Fibroblast of skin of abdomen (primary cell): ENCODE data around the gene PDE6G.
"Not testable (repeated sequence)": the region's sequence is repeated elsewhere in the genome, so short reads cannot be mapped to it uniquely, and the experiment has no call there.

ENCODE experiments used
- DNase-seq: peaks from one replicate; pipeline ENCODE4 v3.0.0-alpha.2; 2013

PDE6G gene

GRCh38 chr17:81630274-81630673 lies 26.1 kb downstream of the PDE6G start:
- no peak for DNase-seq

- no peak for DNase-seq
Observed at GRCh38 chr17:81621494-81622130, 34.7 kb downstream of the PDE6G start.

- not testable (repeated sequence) for DNase-seq
Observed at GRCh38 chr17:81618307-81618706, 38.0 kb downstream of the PDE6G start.

- DNase-seq = no peak
Observed at GRCh38 chr17:81616877-81617276, 39.5 kb downstream of the PDE6G start.

- DNase-seq = no peak
Observed at GRCh38 chr17:81615401-81615930, 40.9 kb downstream of the PDE6G start.

GRCh38 chr17:81612172-81612970 lies 44.0 kb downstream of the PDE6G start:
- DNase-seq = no peak

GRCh38 chr17:81609541-81610311 lies 46.6 kb downstream of the PDE6G start:
- DNase-seq = no peak

- no peak for DNase-seq
Observed at GRCh38 chr17:81608605-81609004, 47.7 kb downstream of the PDE6G start.

- no peak for DNase-seq
Observed at GRCh38 chr17:81608082-81608481, 48.3 kb downstream of the PDE6G start.

- peak; percentile 29 for DNase-seq
Observed at GRCh38 chr17:81607431-81607830, 48.9 kb downstream of the PDE6G start.

GRCh38 chr17:81603846-81604610 lies 52.3 kb downstream of the PDE6G start:
- no peak for DNase-seq

GRCh38 chr17:81601525-81602120 lies 54.7 kb downstream of the PDE6G start:
- DNase-seq = peak; percentile 80
